NCI-H1048 (cell line): ENCODE data around the gene EPHA4.

Source experiments
- DNase-seq: peaks from one replicate; lab custom pipeline; 2025; lab: John Stamatoyannopoulos, UW

EPHA4 gene

GRCh38 chr2:221504905-221505304 is 67.2 kb downstream of the EPHA4 start:
- no peak for DNase-seq

- DNase-seq: no peak
Measured at GRCh38 chr2:221503965-221504364, 68.1 kb downstream of the EPHA4 start.

DNA sequence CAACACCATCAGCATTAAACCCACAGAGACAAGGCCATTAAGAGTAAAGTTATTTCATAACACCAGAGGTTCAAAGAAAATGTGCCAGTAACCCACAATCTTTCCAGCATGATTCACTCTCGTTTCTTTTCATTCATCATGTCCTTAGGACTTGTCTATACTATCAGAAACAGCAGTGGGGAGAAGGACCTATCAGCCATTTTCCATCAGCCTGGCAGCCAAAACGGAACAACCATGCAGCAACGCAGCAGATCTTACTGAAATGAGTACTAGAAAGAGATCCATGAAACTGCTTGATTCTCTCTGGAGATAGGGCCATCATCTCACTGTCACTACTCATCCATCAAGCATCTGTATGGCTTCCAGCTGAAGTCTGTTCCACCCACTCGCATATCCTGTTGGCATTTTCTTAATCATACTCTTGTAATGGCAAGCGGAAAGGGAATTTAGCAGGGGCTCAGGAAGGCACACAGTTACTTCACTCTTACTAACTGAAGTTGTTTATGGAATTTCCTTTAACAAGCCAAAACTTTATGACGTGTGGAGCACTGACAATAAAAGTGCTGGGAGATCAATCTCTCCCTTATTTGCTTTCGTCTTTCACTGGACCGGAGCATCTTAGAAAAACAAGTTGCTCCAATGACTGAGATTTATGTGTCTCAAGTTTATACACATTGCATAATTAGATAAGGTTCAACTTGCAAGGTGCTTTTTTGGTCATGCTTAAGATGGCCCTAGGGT is 69.7 kb downstream of the EPHA4 start:
- DNase-seq: no peak

GRCh38 chr2:221501883-221502269 is 70.2 kb downstream of the EPHA4 start:
- no peak for DNase-seq

DNA sequence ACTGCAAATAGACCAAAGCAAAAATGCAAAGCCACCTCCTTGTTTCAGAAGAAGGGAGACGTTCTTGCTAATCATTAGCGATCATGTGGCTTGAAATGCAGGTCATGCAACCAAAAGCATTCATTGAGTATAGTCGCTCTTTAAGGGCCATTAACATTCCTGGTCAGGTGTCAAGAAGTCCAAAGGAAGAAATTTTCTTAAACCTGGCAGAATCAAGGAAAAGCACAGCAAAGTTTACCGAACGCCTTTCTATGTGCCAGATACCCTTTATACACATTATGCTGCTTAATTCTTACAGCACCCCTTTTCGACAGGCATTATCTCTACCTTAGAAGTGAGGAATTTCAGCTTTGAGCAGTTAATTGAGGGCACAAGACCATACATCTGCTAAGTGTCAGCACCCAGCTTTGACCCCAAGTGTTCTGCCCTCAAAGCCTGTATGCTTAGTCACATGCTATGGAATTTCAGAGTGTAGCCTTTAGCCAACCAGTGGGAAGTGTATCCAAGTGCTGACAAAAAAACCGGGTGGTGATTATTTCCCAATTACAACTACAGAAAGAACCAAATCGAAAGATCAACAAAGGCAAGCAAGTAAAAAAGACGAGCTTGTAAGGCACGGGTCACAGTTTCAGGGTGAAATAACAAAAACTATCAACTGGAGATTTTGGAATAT is 70.8 kb downstream of the EPHA4 start:
- DNase-seq: no peak

DNA sequence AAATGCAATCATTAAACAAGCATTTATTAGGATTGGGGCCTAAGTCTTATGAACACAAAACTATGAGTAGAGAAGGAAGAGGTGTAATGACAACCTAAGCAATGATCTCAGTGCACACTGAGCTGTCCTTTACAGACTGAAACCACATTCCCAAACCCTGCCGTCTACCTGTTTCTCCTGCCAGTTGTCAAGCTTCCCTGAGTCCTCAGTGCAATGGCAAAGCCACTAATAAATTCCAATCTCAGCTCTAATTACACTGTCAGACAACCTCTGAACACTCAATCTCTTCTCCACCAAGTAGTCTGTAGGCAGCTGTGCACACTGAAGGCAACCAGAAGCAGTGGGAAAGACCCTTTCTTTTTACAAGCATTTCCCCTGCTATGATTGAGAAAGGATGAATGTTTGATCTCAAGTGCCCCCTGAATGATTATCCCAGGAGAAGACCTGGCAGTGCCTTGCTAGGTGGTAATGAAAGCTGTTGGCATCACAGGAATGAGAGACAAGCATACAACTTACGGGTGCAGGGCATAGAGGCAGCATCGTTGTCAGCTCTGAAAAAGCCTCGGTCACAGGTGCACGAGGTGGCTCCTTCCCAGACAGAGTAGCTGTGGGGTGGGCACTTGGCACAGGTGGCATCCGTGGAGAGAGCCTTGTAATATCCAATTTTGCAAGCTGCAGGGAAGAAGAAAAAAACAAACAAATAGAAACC is 71.4 kb downstream of the EPHA4 start:
- no peak for DNase-seq

- DNase-seq: no peak
Measured at GRCh38 chr2:221495731-221496130, 76.4 kb downstream of the EPHA4 start.

DNA sequence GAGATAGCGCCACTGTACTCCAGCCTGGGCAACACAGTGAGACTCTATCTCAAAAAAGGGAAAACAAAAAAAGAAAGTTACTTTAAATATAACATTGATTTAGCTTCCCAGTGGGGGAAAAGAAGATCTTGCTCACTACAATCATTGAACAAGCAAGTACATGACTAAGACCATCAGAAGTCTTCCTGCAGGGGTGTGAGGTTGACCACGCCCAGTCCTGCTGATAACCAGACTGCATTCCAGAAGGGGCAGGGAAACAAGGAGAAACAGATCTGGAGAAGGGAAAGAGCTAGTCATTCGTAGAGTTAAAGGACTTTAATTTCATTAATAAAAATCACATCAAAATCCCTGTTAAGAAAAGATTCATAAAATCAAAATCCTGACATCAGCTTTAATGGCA is 77.5 kb downstream of the EPHA4 start:
- DNase-seq: no peak

DNA sequence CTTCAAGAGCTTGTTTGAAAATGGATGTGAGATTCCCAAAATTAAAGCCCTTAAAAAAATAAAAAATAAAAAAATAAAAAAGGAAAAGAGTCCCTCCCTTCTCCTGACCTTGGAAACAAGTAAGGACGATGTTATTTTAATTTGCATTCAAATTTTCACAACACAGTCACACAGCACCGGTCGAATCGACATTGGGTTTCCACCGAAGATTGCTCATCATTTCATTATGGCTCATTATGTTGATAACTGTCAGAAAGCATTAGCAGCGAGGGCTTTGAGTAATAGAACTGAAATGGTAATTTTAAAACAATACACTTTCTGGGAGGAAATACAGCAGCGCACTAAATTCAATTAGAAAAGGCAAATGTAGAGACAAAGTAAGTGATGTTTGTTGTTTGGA is 78.7 kb downstream of the EPHA4 start:
- no peak for DNase-seq

DNA sequence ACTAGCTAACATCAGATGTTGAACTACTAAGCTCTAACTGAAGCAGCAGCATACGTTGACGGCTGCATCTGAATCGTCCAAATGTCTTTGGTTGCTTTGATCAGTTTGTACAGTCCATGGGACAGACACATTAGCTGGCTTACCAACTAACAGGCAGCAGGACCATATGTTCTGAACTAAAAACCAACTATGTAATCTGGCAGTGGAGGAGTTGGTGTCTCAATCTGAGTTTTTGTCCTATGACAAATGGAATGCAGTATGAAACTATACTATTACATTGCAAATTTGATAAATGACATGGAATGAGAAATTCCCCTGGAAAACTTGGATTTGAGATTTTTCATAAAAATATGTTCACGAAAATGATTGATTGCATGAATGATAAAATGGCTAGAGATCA is 79.5 kb downstream of the EPHA4 start:
- DNase-seq: no peak

- no peak for DNase-seq
Measured at GRCh38 chr2:221490506-221491060, 81.5 kb downstream of the EPHA4 start.

GRCh38 chr2:221488136-221488807 is 83.8 kb downstream of the EPHA4 start:
- no peak for DNase-seq

DNA sequence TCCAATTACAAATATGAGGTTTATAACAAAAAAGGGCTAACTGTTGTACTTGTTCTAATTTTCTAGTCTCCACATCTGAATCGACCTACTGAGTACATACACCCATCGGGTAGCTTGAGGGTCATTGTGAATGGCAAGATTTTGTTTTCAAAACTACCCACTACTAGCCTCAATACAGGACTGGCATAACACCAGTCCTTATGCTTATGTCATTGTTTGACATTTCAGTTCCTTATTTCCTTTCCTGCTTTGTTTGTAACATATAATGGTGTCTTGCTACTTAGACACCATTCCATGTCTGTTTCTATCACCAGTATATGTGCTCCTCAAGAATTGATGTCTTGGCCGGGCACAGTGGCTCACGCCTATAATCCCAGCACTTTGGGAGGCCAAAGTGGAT is 86.0 kb downstream of the EPHA4 start:
- DNase-seq: no peak

DNA sequence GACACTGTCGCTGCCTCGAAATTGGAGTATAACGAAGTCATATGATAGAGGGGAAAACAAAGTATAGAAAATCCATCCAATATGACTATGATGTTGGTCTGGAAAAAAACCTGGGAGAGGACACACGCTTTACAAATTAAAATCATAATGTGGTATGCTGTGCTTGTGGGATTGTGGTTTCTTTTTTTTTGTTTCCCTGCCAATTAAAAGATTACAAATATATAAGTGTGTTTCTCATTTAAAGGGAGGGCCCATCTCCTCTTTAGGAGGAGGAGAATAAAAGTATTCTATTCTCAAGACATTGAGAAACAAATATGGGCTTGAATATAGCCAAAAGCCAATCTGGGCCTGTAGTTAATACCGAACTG is 86.6 kb downstream of the EPHA4 start:
- no peak for DNase-seq

DNA sequence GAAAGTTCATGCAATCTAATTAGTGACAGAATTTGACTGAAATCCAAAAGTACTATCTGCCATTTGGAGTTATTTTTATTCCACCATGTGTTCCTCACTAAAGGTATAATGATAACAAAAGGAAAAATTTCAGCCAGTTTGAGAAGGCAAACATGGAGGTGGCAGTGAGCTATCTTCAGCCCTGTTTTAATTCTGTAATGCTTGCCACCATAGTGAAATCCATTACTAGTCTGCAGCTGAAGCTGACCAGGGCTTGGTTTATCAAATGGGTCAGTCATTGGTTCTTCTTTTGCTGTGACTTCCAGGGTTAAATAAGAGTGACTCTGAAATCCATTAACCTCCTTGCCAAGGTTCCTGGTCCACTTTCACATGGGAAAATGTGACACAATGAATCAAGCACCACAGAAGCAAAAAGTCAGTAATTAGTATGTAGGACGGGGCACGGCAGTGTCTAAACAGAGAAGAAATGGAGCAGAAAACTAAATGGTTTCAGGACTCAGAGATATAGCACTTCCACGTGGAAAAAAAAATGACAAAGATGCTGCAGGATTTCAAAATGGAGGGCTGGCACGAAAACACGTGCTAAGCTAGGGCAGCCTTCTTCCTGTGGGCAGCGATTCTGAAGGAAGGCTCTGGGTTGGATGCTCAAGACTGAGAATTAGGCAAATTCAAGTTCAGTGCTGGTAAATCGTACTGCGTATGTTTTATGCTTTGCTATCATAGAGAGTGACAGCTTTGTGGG is 87.2 kb downstream of the EPHA4 start:
- no peak for DNase-seq

- no peak for DNase-seq
Measured at GRCh38 chr2:221482666-221483455, 89.2 kb downstream of the EPHA4 start.

DNA sequence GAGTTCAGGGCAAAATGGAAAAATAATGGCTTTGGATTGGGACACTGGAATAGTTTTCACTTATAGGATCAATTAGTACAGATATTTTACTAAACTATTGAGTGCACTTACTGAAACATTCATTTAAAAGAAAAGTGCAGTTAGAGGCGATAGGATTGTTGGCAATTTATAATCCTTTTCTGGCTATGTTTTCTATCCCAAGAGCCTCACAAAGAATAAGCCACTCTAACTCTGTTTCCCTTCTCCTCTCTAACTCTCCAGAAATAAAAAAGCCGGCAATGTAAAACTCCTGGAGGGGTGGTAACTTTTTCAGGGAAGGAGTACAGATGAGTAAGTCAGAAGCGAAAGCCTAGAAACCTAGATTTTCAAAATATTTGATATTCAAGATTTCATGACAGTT is 91.3 kb downstream of the EPHA4 start:
- DNase-seq: no peak

DNA sequence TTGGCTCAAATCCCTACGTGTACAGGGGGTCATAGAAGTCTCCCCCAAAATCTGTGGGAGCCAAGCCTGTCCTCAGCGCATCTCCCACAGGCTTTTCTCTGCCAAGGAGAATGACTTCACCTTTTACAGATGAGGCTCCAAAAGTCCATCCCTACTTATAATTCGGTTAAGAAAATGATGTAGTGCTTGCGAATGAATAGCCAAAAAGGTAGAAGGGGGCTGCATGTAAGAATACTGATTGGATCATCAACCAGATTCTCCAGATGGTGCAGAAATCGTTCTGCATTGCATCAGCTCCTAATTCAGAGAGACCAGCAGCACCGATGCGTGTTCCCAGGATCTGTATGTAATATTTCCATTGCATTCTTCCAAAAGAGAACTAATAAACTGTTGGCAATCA is 91.9 kb downstream of the EPHA4 start:
- DNase-seq: no peak

DNA sequence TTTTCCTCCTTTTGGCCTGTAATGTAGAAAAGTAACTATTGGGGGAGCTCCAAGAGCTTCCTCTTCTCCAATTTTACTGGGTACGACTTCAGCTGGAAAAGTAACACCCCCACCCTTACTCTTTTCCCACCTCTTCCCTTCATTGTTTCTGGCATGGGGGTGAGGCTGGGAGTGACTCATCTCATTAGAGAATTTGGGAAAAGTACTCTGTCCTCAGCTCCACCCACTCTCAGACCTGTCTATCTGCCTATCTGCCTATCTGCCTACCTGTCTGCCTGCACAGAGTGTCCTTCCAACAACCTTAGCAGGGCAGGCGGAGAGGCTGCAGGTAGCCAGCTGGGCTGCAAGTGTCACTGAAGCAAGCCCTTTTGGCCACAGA is 93.6 kb downstream of the EPHA4 start:
- no peak for DNase-seq

- no peak for DNase-seq
Measured at GRCh38 chr2:221477714-221478484, 94.2 kb downstream of the EPHA4 start.
